Suprapubic skin (tissue), 4 donors: Measurements from ENCODE around the gene GPRIN1. TPM values are rescaled to one million over a fixed set of nuclear protein-coding genes. Genes with fewer than 3 reads are reported as not detected.

Experiments
- DNase-seq, 2 donors: peaks; one replicate each; pipeline ENCODE4 v3.0.0-alpha.2; 2019; ENCODE audit warnings: low spot score in 2 of 2
- H3K27ac ChIP-seq: fragments of 200-600 bp; sonication (generic); one replicate; pipeline ENCODE4 v1.5.1; 2019
- H3K27me3 ChIP-seq: fragments of 200-600 bp; sonication (generic); one replicate; pipeline ENCODE4 v1.5.1; 2019
- H3K36me3 ChIP-seq: fragments of 200-600 bp; sonication (generic); one replicate; pipeline ENCODE4 v1.5.1; 2019
- H3K4me1 ChIP-seq: fragments of 200-600 bp; sonication (generic); one replicate; pipeline ENCODE4 v1.5.1; 2019
- H3K4me3 ChIP-seq: fragments of 200-600 bp; sonication (generic); one replicate; pipeline ENCODE4 v1.5.1; 2019; ENCODE audit warnings: mild to moderate bottlenecking
- H3K9me3 ChIP-seq: fragments of 200-600 bp; sonication (generic); one replicate; pipeline ENCODE4 v1.5.1; 2019
- CTCF ChIP-seq, 2 donors: fragments of 200-600 bp in 1 of 2; fragments of 450-650 bp in 1 of 2; sonication (generic) in 1 of 2; IDR thresholded peaks; one replicate each; pipeline ENCODE4 v1.5.1; 2016 to 2019; ENCODE audit warnings: antibody characterized with exemption in 2 of 2, mild to moderate bottlenecking in 1 of 2, moderate library complexity in 1 of 2
- EP300 ChIP-seq: sonication (generic); formaldehyde crosslinking; IDR thresholded peaks from one replicate; pipeline ENCODE4 v1.6.1; 2017; ENCODE audit warnings: antibody characterized with exemption
- POLR2A ChIP-seq, 2 donors: fragments of 450-650 bp; IDR thresholded peaks; one replicate each; pipeline ENCODE4 v1.6.1; 2017; ENCODE audit warnings: antibody characterized with exemption in 2 of 2, mild to moderate bottlenecking in 2 of 2, moderate library complexity in 2 of 2
- POLR2AphosphoS5 ChIP-seq, 3 donors: sonication (generic); formaldehyde crosslinking; IDR thresholded peaks; one replicate each; pipeline ENCODE4 v1.6.1; 2017; ENCODE audit warnings: antibody characterized with exemption in 3 of 3
- WGBS: methylation state at CpG from one replicate; pipeline ENCODE4 v1.1.5; 2018; 5-methylcytosine and 5-hydroxymethylcytosine counted together
- total RNA-seq, 4 donors: library from RNA; depleted of rRNA; stranded (reverse); fragments of >200 nt; gene quantifications; one replicate each; pipeline ENCODE4 v1.1.0, GENCODE V29; 2016

GPRIN1 gene
- total RNA-seq, 4 donors from 2014 or later = 0.24 to 2.8 (median 1.5) TPM

- Histone ChIP-seq H3K27ac (no peak overlapping the region), H3K9me3 (no peaks in the 10 kb centered on the region), H3K4me1 (peaks cover 22% of the 10 kb centered on the region), H3K36me3 (no peaks in the 10 kb centered on the region), H3K27me3 (peaks cover 89% of the 10 kb centered on the region), H3K4me3 (no peak overlapping the region)
- DNase-seq = no peak
- 60% methylated on average over 13 of the region's 13 CpGs for WGBS
- TF ChIP-seq EP300 (no peak), POLR2A (IDR thresholded peaks at IDR 0.05) (no peak), CTCF (IDR thresholded peaks at IDR 0.05) (no peak), POLR2AphosphoS5 (IDR thresholded peaks at IDR 0.05) (no peak)
Observed at GRCh38 chr5:176628406-176629228, 18.7 kb upstream of the GPRIN1 start.

- Histone ChIP-seq H3K36me3 (no peaks in the 10 kb centered on the region), H3K9me3 (no peaks in the 10 kb centered on the region), H3K27ac (no peak overlapping the region), H3K27me3 (peaks cover 91% of the 10 kb centered on the region), H3K4me3 (no peak overlapping the region), H3K4me1 (peaks cover 22% of the 10 kb centered on the region)
- TF ChIP-seq EP300 (no peak), POLR2AphosphoS5 (IDR thresholded peaks at IDR 0.05) (no peak), POLR2A (IDR thresholded peaks at IDR 0.05) (no peak), CTCF (IDR thresholded peaks at IDR 0.05) (no peak)
- WGBS = 61% methylated on average over 5 of the region's 5 CpGs
- no peak for DNase-seq
Observed at GRCh38 chr5:176627582-176627981, 17.6 kb upstream of the GPRIN1 start.

GRCh38 chr5:176626876-176627236 is 16.9 kb upstream of the GPRIN1 start:
- H3K27me3 ChIP-seq = peaks cover 89% of the 10 kb centered on the region

GRCh38 chr5:176625966-176626875 is 16.3 kb upstream of the GPRIN1 start:
- Histone ChIP-seq H3K4me1 (peaks cover 22% of the 10 kb centered on the region), H3K27ac (no peak overlapping the region), H3K9me3 (no peaks in the 10 kb centered on the region), H3K36me3 (no peaks in the 10 kb centered on the region), H3K4me3 (no peak overlapping the region), H3K27me3 (peaks cover 89% of the 10 kb centered on the region)
- no peak for DNase-seq
- 27% methylated on average over 21 of the region's 25 CpGs for WGBS
- TF ChIP-seq POLR2AphosphoS5 (IDR thresholded peaks at IDR 0.05) (no peak), EP300 (no peak), CTCF (IDR thresholded peaks at IDR 0.05) (no peak), POLR2A (IDR thresholded peaks at IDR 0.05) (no peak)

More at GRCh38 chr5:176626876-176627236, 16.9 kb upstream of the GPRIN1 start:
- no peak for DNase-seq
- WGBS = 30% methylated on average over 7 of the region's 7 CpGs
- Histone ChIP-seq H3K9me3 (no peaks in the 10 kb centered on the region), H3K4me3 (no peak overlapping the region), H3K4me1 (peaks cover 22% of the 10 kb centered on the region), H3K27ac (no peak overlapping the region), H3K36me3 (no peaks in the 10 kb centered on the region)
- TF ChIP-seq EP300 = no peak
- no peak for TF ChIP-seq POLR2AphosphoS5 (IDR thresholded peaks at IDR 0.05)
- no peak for TF ChIP-seq POLR2A (IDR thresholded peaks at IDR 0.05)
- TF ChIP-seq CTCF (IDR thresholded peaks at IDR 0.05) = no peak

GRCh38 chr5:176625512-176625911 is 15.6 kb upstream of the GPRIN1 start:
- Histone ChIP-seq H3K27ac (no peak overlapping the region), H3K4me3 (no peak overlapping the region), H3K9me3 (no peaks in the 10 kb centered on the region), H3K36me3 (no peaks in the 10 kb centered on the region), H3K27me3 (peaks cover 89% of the 10 kb centered on the region), H3K4me1 (peaks cover 20% of the 10 kb centered on the region)
- 70% methylated on average over 2 of the region's 2 CpGs for WGBS
- TF ChIP-seq CTCF (IDR thresholded peaks at IDR 0.05) = no peak
- TF ChIP-seq POLR2A (IDR thresholded peaks at IDR 0.05) = no peak
- TF ChIP-seq EP300 = no peak
- no peak for TF ChIP-seq POLR2AphosphoS5 (IDR thresholded peaks at IDR 0.05)
- DNase-seq = no peak
